HEK293 (cell line): Measurements from ENCODE around the gene FUT3.

Source experiments
- BCL11A ChIP-seq: fragments of 450-650 bp; formaldehyde crosslinking; IDR thresholded peaks from 2 replicates; pipeline ENCODE4 v1.5.1; 2016; ENCODE audit warnings: low read depth, missing biosample characterization, missing genetic modification characterization
- REST ChIP-seq: fragments of 450-650 bp; formaldehyde crosslinking; IDR thresholded peaks from 2 replicates; pipeline ENCODE4 v1.5.1; 2016; ENCODE audit warnings: missing biosample characterization, missing genetic modification characterization
- TSHZ1 ChIP-seq: fragments of 450-650 bp; formaldehyde crosslinking; IDR thresholded peaks from 2 replicates; pipeline ENCODE4 v1.5.1; 2016; ENCODE audit warnings: missing biosample characterization, missing genetic modification characterization, borderline replicate concordance
- YY1 ChIP-seq: fragments of 450-650 bp; formaldehyde crosslinking; IDR thresholded peaks from 2 replicates; pipeline ENCODE4 v1.5.1; 2018; ENCODE audit warnings: missing biosample characterization, missing genetic modification characterization
- ZBTB21 ChIP-seq: fragments of 450-650 bp; formaldehyde crosslinking; IDR thresholded peaks from 2 replicates; pipeline ENCODE4 v1.5.1; 2017; ENCODE audit warnings: missing biosample characterization, missing genetic modification characterization
- ZNF530 ChIP-seq: fragments of 450-650 bp; formaldehyde crosslinking; IDR thresholded peaks from 2 replicates; pipeline ENCODE4 v1.5.1; 2016; ENCODE audit warnings: low read depth, missing biosample characterization, missing genetic modification characterization
- ZSCAN5A ChIP-seq: fragments of 450-650 bp; formaldehyde crosslinking; IDR thresholded peaks from 2 replicates; pipeline ENCODE4 v1.5.1; 2016; ENCODE audit warnings: missing biosample characterization, missing genetic modification characterization
- TF ChIP-seq, protein P1 (sequence below): fragments of 450-650 bp; formaldehyde crosslinking; IDR thresholded peaks from 2 replicates; pipeline ENCODE4 v1.5.1; 2016; ENCODE audit warnings: missing biosample characterization, missing genetic modification characterization
- TF ChIP-seq, protein P2 (sequence below): fragments of 450-650 bp; formaldehyde crosslinking; IDR thresholded peaks from 2 replicates; pipeline ENCODE4; 2016; ENCODE audit warnings: missing biosample characterization, missing genetic modification characterization
- TF ChIP-seq, protein P3 (sequence below): fragments of 450-650 bp; formaldehyde crosslinking; IDR thresholded peaks from 2 replicates; pipeline ENCODE4 v1.5.1; 2017; ENCODE audit warnings: missing biosample characterization, missing genetic modification characterization

GRCh38 chr19:5864013-5864720 is 12.9 kb upstream of the FUT3 start:
- TF ChIP-seq, protein P1, sequence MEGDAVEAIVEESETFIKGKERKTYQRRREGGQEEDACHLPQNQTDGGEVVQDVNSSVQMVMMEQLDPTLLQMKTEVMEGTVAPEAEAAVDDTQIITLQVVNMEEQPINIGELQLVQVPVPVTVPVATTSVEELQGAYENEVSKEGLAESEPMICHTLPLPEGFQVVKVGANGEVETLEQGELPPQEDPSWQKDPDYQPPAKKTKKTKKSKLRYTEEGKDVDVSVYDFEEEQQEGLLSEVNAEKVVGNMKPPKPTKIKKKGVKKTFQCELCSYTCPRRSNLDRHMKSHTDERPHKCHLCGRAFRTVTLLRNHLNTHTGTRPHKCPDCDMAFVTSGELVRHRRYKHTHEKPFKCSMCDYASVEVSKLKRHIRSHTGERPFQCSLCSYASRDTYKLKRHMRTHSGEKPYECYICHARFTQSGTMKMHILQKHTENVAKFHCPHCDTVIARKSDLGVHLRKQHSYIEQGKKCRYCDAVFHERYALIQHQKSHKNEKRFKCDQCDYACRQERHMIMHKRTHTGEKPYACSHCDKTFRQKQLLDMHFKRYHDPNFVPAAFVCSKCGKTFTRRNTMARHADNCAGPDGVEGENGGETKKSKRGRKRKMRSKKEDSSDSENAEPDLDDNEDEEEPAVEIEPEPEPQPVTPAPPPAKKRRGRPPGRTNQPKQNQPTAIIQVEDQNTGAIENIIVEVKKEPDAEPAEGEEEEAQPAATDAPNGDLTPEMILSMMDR (tag by site-specific recombination) = no peak
- TF ChIP-seq ZSCAN5A (tag by site-specific recombination) (no peak), ZBTB21 (no peak), TSHZ1 (tag by site-specific recombination) (no peak), ZNF530 (tag by site-specific recombination) (no peak), REST (tag by site-specific recombination) (no peak), YY1 (no peak), BCL11A (tag by site-specific recombination) (no peak)
- TF ChIP-seq, protein P2, sequence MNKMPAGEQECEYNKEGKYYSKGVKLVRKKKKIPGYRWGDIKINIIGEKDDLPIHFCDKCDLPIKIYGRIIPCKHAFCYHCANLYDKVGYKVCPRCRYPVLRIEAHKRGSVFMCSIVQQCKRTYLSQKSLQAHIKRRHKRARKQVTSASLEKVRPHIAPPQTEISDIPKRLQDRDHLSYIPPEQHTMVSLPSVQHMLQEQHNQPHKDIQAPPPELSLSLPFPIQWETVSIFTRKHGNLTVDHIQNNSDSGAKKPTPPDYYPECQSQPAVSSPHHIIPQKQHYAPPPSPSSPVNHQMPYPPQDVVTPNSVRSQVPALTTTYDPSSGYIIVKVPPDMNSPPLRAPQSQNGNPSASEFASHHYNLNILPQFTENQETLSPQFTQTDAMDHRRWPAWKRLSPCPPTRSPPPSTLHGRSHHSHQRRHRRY = no peak
- TF ChIP-seq, protein P3, sequence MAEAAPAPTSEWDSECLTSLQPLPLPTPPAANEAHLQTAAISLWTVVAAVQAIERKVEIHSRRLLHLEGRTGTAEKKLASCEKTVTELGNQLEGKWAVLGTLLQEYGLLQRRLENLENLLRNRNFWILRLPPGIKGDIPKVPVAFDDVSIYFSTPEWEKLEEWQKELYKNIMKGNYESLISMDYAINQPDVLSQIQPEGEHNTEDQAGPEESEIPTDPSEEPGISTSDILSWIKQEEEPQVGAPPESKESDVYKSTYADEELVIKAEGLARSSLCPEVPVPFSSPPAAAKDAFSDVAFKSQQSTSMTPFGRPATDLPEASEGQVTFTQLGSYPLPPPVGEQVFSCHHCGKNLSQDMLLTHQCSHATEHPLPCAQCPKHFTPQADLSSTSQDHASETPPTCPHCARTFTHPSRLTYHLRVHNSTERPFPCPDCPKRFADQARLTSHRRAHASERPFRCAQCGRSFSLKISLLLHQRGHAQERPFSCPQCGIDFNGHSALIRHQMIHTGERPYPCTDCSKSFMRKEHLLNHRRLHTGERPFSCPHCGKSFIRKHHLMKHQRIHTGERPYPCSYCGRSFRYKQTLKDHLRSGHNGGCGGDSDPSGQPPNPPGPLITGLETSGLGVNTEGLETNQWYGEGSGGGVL (tag by site-specific recombination) = no peak
